ENCODE data around the gene ZFP1.
"Not testable (repeated sequence)": the region's sequence is repeated elsewhere in the genome, so short reads cannot be mapped to it uniquely, and the experiment has no call there.

ZFP1 gene

DNA sequence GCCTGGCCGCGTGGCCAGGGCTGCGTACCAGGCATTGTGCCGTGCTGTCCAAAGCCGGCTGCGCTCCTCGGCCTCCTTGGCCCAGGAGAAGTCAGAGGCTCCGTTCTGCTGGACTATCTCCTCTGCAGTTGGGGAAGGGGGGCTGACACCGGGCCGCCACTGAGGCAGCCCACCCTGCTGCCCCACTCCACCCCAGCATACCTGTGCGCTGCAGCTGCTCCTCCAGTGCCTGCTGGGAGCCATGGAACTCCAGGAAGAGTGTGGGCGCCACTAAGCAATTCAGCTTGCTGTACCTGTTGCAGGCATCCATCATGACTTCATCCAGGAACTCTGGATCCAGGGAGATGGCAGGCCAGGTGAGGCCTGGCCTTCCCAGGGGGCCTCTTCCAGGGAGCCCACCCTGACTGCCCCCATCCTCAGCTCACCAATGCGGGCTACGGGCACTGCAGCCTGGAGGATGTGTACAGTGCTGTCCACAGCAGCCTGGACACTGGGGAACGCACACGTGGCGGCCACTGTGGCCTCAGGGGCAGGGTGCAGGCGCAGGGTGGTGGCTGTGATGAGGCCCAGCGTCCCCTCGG is 34.7 kb upstream of the ZFP1 start:
- no peak for DNase-seq (ENCODE audit: low spot score)

DNA sequence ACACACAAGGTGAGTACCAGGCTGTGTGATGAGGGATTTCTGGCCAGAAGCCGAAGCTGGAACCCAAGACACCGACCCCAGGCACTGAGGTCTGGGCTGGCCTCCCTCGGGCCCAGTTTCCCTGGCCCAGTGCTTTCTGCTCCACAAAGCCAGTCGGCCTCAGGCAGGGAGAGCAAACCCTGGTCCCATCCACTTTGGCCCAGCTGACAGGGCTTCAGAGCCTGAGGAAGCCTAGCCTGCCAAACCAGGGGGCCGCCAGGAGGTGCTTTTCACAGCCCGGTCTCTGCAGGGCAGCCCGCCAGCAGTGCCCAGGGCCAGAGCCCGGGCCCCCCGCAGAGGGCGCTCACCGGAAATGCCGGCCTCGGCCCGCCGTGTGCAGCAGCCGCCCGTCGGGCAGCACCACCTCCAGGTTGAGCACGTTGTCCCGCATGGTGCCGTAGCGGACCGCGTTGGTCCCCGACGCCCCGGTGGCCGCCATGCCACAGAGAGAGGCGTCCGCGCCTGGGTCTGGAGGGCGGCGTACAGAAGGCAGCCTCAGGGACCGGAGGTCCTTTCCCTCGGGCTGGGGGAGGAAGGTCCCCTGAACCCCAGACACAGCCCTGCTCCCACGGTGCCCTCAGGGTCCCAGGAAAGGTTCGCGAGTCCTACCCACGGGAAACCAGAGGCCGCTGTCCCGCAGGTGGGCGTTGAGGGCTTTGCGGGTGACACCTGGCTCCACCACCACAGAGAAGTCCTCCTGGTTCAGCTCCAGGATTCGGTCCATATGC is 34.0 kb upstream of the ZFP1 start:
- DNase-seq (ENCODE audit: low spot score) = no peak

DNA sequence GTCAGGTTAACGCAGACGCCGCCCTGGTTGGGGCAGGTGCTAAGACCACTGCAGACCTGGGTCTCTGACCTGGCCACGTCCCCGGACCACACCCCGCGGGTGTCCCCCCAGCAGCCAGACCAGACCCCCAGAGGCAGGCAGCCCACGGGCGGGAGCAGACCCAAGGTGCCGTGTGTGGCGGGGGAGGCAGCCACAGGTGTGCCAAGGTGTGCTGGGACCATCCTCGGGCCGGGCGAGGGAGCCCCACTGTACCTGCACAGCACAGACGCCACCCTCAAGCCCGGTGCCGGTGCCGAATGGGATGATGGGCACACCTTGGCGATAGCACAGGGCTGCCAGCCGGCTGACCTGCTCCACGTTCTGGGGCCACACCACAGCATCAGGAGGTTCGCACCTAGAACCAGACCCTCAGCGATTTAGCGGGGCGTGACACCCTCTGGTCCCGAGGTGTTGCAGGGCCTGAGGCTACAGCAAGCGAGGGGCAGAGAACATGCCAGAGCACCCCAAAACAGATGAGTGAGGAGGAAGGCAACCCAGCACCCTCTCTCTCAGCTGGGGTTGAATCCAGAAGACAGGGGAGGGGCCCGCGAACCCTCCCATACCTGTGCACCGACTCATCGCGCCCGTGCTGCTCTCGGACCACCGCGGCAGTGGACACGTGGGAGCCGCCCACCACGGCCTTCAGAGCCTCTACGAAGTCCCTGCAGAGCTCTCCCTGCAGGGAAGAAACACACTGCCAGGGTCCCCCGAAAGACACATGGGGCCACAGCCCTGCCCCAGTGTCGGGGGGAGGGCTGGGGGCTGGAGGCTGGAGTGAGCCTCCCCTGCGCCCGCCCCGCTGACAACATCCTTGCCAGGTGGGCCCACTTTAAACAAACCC is 33.1 kb upstream of the ZFP1 start:
- no peak for DNase-seq (ENCODE audit: low spot score)

DNA sequence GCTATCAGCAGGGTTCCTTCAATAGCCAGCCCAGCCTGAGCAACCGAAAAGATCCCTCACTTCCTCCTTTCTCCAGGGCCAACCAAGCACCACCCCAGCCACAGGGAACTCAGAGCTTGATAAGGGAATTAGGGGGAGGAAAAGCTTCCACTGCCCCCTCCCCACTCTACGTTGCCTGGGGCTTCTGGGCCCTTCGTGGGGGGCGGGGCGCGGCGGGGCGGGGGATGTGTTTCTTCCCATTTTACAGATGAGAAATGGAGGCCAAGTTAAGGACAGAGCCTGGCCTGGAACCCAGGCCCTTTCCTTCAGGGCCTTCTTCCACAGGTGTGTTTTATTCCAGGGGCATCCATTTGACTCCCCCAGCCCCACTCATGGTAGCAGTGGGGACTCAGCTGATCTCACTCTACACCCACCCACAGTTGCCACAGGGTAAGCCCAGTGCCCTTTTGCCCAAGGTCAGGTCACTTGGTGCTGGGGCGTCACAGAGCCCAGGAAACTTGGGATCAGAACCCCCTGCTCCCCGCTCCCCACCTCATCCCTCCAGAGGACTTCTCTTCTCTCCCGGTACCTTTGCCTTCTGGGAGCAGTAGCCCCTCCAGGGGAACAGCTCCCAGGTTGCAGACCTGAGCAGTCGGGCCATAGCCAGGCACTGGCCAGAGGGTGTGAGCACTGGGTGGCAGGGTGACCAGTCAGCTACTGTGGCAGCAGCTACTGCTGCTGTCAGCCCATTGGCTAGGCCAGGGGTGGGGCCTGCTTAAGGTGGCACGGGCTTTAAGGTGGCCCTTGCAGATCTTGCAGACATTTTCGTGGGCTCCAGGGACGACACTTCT is 32.0 kb upstream of the ZFP1 start, which contains the start of gene LDHD:
Gene LDHD, minus strand, starts transcription at position 700 of the 830 bp plus-strand sequence. Its CDS starts 60 bp downstream, at position 640.
- peak; percentile 78 for DNase-seq (ENCODE audit: low spot score)

DNA sequence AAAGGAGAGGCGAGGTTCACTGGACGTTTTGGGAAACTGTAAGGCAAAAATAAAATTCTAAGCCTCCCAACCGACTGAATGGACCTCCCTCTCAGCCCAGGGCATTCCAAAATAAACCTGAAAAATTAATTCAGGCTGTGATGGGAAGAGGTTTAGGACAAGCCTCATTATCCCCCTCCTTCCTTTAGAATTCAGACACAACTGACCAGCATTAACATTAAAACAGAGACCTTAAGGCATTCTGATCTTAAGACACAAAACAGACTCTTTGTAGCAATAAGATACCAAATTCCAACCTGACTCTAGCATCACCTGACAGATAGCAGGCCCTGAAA is 31.4 kb upstream of the ZFP1 start:
- DNase-seq (ENCODE audit: low spot score) = no peak

DNA sequence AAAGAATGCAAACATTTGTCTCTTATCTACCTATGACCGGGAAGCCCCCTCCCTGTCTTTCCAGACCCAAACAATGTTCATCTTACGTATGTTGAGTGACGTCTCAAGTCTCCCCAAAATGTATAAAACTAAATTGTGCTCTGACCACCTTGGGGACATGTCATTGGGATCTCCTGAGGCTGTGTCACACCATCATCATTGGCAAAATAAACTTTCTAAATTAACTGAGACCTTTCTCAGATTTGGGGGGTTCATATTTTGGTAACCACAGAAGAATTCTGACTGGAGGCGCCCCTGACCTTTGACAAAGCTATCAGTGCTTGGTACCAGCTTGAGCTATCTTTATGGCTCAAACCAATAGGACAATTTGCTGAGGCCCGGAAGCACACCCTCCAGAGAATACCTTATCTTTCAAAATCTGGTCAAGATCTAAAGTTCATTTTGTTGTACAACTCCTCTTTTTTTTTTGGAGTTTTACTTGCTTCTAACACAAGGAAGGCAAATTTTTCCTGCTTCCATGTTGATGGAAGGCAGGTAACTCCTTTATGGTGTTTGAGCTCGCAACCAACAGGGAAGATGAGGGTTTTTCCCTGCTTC is 29.3 kb upstream of the ZFP1 start:
- DNase-seq (ENCODE audit: low spot score) = no peak

DNA sequence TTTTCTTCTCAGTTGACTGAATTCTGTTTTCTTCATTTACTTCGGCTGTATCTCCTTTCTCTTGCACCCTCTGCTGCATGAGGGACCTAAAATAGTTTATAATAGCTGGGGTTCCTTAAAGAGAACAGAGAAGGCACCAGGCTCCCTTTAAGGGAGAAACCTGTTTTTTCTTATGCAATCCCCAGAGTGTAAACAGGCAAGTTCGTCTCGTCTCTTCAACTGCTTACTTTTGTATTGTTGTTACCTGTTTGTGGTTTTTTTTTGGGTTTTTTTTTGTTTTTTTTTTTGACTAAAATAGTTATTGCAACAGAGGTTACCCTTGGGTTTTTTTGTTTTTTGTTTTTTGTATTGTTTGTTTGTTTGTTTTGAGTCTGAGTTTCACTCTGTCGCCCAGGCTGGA is 28.1 kb upstream of the ZFP1 start:
- DNase-seq (ENCODE audit: low spot score) = no peak

DNA sequence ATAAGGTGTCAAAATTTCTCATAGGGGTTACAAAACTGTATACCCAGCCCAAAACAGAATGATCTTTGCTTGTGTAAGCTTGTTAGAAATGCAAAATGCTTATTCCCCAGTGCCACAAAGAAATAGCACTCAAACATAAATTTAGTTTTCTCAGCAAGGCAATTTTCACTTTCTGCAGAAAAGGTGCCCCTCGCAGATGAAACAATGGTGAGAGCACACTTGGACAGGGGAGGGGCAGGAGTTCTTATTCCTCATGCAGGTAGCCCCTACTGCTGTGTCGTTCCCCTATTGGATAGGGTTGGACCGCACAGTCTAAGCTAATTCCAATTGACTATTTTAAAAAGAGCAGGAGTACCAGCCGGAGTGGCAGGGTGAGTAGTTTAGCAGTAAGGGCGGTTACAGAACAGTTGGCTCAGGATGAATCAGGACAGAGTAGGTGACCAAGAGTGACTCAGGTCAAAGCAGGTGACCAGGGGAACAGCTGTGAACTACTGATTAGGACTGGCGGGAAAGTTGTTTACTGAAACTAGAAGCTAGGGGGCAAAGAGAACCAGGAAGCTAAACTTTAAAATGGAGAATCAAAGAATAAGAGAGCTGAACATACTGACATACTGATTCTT is 26.3 kb upstream of the ZFP1 start:
- no peak for DNase-seq (ENCODE audit: low spot score)

DNA sequence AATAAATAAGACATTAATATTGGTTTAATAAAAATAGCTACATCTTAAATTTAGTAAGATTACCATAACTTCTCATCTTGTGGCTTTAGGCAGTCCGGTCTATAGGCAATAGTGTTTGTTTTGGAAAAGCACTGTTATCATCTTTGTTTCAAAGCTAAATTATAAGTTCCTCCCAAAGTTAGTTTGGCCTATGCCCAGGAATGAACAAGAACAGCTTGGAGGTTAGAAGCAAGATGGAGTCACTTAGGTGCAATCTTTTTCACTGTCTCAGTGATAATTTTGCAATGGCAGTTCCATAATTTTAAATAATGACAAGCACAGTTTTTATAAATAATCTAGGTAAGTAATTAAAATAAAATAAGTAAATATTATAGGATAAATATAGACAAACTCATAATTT is 25.7 kb upstream of the ZFP1 start:
- DNase-seq (ENCODE audit: low spot score) = no peak

DNA sequence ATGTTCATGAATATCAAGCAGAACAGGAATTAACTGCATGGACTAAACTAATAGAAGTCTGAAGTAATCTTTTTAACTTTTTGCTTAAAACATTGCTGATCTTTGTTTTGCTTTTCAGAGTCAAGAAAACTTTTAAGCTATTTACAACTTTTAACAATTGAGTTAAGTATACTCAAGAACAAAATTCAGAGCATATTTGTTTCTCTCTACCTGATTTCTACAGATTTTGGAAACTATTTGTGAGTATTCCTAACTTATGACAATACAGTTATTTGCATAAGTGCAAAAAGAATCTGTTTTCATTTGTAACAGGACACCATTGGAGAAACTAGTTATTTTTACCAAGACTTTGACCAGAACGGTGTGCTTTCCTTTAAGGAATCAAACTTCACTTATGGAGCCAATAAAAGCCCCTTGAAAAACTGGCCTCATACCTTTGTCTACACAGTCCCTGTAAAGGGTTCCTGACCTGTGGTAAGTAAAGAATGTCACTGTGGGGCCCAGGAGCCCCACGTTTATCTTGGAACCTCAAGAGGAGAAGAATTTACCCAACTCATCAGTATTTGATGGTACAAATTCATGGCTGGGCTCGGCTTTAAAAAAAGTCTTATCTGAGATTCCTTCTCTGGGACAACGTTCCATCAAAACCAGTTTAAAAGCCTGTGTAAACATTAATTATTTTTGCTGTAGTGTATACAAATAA is 20.5 kb upstream of the ZFP1 start:
- no peak for DNase-seq (ENCODE audit: low spot score)

DNA sequence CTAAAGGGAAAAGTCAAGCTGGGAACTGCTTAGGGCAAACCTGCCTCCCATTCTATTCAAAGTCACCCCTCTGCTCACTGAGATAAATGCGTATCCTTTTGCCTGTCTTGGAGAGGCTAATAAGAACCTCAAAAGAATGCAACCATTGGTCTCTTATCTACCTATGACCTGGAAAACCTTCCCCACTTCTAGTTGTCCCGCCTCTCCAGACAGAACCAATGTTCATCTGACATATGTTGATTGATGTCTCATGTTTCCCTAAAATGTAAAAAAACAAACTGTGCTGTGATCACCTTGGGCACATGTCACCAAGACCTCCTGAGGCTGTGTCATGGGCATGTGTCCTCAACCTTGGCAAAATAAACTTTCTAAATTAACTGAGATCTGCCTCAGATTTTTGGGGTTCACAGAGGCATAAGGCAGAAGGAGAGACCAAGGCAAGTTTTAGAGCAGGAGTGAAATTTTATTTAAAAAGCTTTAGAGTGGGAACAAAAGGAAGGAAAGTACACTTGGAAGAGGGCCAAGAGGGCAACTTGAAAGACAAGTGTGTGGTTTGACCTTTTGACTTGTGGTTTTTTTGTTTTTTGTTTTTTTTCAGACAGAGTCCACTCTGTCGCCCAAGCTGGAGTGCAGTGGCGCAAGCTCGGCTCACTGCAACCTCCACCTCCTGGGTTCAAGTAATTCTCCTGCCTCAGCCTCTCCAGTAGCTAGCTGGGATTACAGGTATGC is 18.7 kb upstream of the ZFP1 start:
- not testable (repeated sequence) for DNase-seq (ENCODE audit: low spot score)

DNA sequence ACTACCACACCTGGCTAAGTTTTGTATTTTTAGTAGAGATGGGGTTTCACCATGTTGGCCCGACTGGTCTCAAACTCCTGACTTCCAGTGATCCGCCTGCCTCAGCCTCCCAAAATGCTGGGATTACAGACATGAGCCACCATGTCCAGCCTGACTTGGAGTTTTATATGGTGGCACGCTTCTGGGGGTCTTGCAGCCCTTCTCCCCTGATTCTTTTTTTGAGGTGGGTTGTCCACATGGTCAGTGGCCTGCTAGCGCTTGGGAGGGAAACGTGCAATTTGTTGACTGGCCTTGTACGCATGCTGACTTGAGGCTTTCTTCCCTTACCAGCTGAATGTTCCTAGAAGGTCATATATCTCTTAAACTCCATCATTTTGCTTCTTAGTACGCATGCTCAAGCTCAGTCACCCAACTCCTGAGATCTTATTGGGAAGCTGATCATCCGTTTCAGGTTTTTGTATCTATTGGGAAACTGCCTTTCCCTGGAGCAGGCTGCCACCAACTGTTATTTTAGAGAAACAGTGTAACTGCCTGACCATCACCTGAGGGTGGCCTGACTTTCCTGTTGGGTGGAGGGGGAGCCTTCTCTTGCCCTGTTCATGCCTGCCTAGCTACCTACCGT is 18.1 kb upstream of the ZFP1 start:
- DNase-seq (ENCODE audit: low spot score) = no peak

DNA sequence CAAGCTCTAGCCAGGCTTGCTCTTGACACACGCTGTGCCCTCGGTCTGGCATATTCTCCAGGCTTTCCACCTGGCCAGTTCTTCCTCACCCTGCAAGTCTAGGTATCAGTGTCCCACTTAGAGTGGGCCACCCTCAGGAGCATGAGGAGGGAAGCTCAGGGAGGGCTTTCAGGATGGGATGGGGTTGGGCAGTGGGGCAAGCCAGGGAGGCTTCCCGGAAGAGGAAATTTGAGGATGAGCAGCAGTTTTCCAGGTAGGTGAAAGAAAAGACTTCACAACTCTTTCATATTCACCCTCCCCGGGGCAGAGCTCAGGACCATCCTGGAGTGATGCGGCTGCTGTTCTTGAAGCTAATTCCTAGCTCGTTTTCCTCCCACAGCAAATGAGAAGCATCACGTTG is 17.2 kb upstream of the ZFP1 start:
- no peak for DNase-seq (ENCODE audit: low spot score)

DNA sequence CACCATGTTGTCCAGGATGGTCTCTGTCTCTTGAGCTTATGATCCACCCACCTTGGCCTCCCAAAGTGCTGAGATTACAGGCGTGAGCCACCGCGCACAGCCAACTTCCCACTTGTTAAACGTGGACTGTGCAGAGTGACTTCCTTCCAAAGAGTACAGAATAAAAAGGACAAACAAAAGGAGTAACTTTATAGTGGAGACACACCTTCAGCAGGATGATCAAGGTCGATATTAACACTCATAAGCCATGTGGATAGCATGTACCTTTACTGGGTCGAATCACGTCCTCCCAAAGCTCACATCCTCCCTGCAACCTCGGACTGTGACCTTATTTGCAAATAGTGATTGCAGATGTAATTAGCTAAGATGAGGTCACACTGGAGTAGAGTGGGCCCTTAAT is 10.1 kb upstream of the ZFP1 start:
- no peak for DNase-seq (ENCODE audit: low spot score)

DNA sequence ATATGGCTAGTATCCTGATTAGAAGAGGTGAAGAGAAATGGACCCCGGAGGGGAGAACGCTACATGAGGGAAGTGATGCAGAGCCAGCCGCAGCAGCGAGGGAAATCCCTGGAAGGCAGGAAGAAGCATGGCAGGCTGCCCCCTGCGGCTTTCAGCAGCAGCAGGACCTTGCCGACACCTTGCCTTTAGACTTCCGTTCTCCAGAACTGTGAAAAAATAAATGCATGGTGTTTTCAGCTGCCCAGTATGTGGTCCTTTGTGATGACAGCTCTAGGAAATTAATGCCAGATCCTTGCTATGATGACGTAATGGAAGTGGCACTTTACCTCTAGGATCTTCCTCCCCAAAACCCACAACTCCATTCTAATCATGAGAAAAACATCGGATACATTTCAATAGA is 9.7 kb upstream of the ZFP1 start:
- DNase-seq (ENCODE audit: low spot score) = no peak

DNA sequence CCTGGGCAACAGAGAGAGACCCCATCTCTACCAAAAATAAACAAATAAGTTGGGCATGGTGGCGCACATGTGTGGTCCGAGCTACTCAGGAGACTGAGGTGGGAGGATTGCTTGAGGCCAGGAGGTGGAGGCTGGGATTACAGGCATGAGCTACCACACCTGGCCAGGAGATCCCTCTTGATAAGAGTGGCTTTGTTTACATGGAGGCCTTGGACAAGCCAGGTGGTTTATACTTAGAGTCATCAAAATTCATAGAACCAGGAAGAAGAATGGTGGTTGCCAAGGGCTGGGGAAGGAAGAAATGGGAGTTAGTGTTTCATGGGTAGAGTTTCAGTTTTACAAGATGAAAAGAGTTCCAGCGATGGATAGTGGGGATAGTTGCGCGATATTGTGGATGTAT is 8.8 kb upstream of the ZFP1 start:
- no peak for DNase-seq (ENCODE audit: low spot score)

DNA sequence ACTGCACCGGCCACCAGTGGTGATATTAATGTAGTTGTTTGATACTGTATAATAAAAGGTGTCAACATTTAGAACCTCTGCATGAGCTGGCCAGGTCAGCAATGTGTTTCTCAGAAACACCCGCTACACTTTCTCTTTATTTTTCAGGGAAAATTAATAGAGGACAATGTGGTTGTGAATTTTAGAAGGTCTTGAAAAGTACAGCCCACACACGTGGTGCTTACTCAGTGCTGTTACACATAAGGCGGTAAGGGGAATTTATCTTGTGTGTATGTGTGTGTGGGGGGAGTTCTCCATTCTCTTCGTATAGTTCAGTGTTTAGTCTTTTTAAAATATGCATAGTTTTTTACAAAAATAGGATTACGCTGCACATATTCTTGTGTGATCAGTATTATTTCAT is 4.4 kb upstream of the ZFP1 start:
- no peak for DNase-seq (ENCODE audit: low spot score)

DNA sequence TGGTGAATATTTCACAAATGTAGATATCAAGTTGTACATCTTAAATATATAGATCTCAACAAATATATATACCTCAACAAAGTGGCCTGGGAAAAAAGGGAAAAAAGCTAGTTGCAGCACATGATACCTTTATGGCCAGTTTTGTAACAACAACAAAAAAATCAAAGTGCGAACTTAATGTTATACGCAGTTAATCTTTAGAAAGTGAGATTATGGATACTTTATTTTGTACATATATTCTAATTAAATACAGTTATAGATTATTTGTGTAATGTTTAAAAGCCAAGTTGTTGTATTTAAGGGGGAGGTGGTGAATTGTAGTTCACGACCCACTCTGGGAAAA is 385 bp upstream of the ZFP1 start:
- no peak for DNase-seq (ENCODE audit: low spot score)

DNA sequence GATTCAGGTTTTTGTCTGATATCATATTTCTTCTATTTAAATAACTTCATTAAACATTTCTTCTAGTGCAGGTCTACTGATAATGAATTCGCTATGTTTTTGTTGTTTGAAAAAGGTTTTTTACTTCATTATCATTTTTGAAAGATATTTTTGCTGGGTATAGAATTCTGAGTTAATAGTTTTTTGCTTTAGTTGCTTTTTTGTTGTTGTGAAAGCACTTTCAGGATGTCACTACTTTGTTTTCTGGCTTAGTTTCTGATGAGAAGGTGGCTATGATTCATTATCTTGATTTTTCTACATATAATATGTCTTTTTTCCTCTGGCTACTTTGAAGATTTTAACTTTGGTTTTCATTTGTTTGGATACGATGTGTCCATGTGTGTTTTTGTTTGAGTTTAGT is 3.5 kb downstream of the ZFP1 start:
- no peak for DNase-seq (ENCODE audit: low spot score)

DNA sequence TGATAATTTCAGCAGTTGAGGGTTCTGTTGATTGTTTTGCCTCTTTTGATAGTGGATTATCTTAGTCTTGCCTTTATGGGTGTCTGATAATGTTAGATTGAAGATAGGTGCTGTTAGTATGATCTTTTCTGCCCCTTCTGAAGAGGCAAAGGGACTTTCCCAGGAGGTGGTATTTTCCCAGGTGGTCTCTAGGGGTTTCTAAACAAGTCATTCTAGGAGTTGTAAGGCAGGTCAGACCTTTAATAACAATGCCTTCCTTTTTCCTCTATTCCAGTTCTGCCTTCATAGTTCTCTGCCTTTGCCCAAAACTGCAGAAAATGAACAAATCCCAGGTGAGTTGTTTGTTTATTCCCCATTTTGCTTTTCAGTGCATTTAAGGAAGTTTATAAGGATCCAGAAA is 4.3 kb downstream of the ZFP1 start:
- no peak for DNase-seq (ENCODE audit: low spot score)

Measured in HuH-7.5 (cell line).